ENCODE results near the gene SYNCRIP. TPM values are rescaled to one million over a fixed set of nuclear protein-coding genes. Genes with fewer than 3 reads are reported as not detected.
"Not testable (repeated sequence)": the region's sequence is repeated elsewhere in the genome, so short reads cannot be mapped to it uniquely, and the experiment has no call there.

SYNCRIP gene
- total RNA-seq, 1 experiment from 2014 or later: 93.4 TPM

DNA sequence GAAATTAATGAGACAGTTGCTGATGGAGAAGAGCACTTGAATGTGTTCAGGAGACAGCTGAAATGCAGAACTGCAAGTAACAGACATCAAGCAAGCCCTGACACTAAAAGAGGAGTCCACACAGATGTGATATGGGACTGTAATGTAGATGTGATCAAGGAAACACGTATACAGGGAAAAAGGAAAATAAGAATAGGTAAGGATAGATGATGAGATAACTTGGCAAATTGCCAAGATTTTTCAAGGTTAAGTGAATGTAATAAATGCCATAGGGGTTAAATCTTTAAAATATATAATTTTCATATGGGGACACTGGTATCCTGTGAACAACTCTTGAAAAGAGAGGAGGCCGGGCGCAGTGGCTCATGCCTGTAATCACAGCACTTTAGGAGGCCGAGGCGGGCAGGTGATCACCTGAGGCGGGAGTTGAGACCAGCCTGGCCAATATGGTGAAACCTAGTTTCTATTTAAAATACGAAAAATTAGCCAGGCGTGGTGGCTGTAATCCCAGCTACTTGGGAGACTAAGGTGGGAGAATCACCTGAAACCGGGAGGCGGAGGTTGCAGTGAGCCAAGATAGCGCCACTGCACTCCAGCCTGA is 41.9 kb downstream of the SYNCRIP start:
- no peak for DNase-seq (ENCODE audit: low read depth in 1 of 2, low spot score in 2 of 2)
- Histone ChIP-seq H3K4me3 (no peak overlapping the region), H3K36me3 (peaks cover 16% of the 10 kb centered on the region), H3K27me3 (replicated peaks) (no peaks in the 10 kb centered on the region), H3K27ac (no peak overlapping the region), H3K9me3 (replicated peaks) (no peaks in the 10 kb centered on the region), H3K4me1 (replicated peaks) (no peaks in the 10 kb centered on the region)

DNA sequence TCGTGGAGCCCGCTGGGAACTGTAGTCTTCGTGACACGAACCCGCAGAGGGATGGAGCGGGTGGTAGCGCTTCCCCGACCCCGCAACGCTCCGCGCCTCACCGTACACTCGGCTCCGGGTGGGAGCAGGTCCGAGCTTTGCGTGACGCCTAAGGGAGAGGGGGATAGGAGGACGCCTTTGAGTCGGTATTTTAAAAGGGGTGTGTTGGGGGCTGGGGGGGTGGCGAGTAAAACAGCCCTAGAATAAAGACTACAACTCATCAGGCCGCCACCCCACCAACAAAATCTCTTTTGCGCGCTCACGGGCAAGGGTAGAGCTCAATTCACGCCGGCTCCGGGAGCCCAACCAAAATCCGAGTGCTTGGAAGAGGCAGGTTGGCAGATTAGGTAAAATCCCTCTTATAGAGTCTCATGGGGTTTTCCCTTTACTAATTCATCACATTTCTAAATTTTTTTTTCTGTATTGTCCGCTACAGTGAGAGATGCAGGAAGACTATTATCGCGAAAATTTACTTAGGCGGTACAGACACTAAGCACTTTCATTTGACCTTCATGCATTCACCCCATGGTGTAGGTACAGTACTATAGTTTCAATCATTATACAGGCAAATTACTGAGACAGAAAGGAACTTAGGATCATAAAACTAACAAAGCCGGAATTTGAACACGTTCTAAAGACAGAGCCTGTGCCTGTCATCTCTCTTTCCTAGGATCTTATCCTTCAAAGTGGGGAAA is 48.3 kb downstream of the SYNCRIP start:
- Histone ChIP-seq H3K9me3 (replicated peaks) (no peaks in the 10 kb centered on the region), H3K4me1 (replicated peaks) (0 out of 2 replicates have a peak, but pooled peaks cover 8% of the 10 kb centered on the region), H3K36me3 (peaks cover 18% of the 10 kb centered on the region), H3K4me3 (peak overlapping the region; percentile 64), H3K27ac (peak overlapping the region; percentile 78), H3K27me3 (replicated peaks) (no peaks in the 10 kb centered on the region)
- no peak for DNase-seq (ENCODE audit: low read depth in 1 of 2, low spot score in 2 of 2)

DNA sequence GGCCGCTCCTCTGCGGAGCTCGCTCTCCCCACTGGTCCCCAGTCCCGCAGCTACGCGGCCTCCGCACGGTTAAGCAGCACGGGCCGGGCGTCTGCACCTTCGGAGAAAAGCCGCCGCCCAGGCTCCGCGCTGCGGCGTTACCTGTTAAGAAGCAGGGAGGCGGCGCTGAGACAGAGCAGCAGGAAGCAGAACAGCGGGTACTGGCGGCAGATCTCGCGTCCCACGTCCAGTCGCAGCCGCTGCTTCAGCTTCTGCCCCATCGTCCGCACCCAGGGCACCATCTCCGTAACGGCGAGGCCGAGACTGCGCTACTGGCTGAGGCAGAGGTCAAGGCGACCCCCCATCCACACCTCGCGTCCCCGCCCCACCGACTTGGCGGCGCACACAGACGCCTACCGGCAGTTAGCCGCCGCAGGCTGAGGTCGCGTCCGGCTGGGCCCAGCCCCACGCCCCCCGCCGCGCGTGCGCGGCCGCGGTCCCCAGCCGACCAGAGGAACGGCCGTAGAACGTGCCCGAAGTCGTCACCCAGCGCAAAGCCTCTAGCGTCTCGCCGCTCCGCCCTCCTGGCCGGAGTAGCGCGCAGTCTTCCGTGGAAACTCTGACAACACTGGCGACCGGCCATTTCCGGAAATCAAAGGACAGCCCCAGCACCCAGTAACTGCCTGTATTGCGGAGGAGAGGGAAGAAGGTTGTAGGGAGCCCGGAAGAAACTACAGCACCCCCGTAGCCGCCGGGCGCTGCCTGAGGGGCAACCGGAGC is 49.1 kb downstream of the SYNCRIP start, which contains the start of gene SNX14:
Gene SNX14, minus strand, starts transcription at position 421 of the 759 bp plus-strand sequence. Its CDS starts 140 bp downstream, at position 281.
- Histone ChIP-seq H3K27ac (peak within 1 kb of the TSS; percentile 78), H3K36me3 (peaks cover 18% of the 10 kb centered on the region), H3K9me3 (replicated peaks) (no peaks in the 10 kb centered on the region), H3K4me1 (replicated peaks) (0 out of 2 replicates have a peak, but pooled peaks cover 8% of the 10 kb centered on the region), H3K27me3 (replicated peaks) (no peaks in the 10 kb centered on the region), H3K4me3 (peak within 1 kb of the TSS; percentile 64)
- DNase-seq (ENCODE audit: low read depth in 1 of 2, low spot score in 2 of 2): peak; percentile 93 to 97

DNA sequence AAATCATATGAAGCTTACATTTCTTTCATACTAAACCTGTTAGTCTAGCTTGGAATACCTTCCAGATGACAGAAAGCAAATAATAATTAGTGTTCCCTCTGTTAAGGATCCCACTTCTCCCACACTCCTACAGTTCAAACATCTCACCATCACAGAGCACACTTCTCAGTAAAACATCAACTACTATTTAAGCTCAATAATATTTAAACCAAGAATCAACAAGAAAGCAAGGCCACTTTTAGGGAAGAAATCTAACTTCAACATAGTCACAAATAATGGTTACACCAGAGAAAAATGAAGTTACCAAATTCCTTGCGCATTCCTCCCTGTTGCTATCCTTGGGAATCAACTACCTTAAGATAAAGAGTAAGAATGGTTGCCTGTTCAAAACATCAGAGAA is 50.7 kb downstream of the SYNCRIP start:
- Histone ChIP-seq H3K4me1 (replicated peaks) (0 out of 2 replicates have a peak, but pooled peaks cover 8% of the 10 kb centered on the region), H3K27ac (no peak overlapping the region), H3K4me3 (no peak overlapping the region), H3K9me3 (replicated peaks) (no peaks in the 10 kb centered on the region), H3K36me3 (peaks cover 18% of the 10 kb centered on the region), H3K27me3 (replicated peaks) (no peaks in the 10 kb centered on the region)
- DNase-seq (ENCODE audit: low read depth in 1 of 2, low spot score in 2 of 2): no peak

DNA sequence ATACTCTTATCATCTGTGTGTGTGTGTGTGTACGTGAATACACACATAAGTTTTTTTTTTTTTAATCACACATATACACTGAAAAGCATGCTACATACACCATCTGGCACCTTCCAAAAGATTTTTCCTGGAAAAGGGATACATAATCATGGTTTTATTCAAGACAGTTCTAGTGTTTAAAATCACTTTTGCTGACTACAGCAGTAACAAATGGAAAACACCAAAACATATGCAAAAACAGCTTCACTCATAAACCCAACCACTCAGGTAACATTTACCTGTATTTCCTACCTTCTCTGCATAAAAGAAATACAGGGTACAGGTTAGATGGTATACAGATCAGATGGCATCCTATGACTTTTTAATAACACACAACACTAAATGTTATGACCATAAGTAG is 51.5 kb downstream of the SYNCRIP start:
- H3K9me3 ChIP-seq (replicated peaks): no peaks in the 10 kb centered on the region
- H3K27ac ChIP-seq: no peak overlapping the region
- no peaks in the 10 kb centered on the region for H3K27me3 ChIP-seq (replicated peaks)
- H3K36me3 ChIP-seq: peaks cover 21% of the 10 kb centered on the region
- DNase-seq (ENCODE audit: low read depth in 1 of 2, low spot score in 2 of 2): no peak
- 0 out of 2 replicates have a peak, but pooled peaks cover 8% of the 10 kb centered on the region for H3K4me1 ChIP-seq (replicated peaks)
- H3K4me3 ChIP-seq: no peak overlapping the region

DNA sequence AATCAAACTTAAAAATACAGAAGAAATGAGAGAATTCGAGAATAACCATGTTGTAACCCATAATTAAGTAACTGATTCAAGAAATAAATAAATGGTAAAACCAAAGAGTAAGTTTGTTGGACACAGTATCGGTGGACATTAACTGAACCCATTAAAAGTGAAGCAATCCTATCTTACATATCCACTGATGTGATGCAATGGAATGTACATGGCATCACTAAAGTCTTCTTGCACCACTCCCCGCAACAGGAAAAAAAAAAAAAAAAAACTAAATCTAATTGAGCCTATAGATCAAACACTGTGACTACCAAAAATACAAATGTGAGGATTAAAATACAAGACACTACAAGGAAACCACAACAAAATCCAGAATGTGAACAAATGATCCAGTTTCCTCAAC is 56.9 kb downstream of the SYNCRIP start:
- H3K4me1 ChIP-seq (replicated peaks): no peaks in the 10 kb centered on the region
- H3K36me3 ChIP-seq: peaks cover 12% of the 10 kb centered on the region
- H3K4me3 ChIP-seq: no peak overlapping the region
- H3K9me3 ChIP-seq (replicated peaks): no peaks in the 10 kb centered on the region
- no peaks in the 10 kb centered on the region for H3K27me3 ChIP-seq (replicated peaks)
- no peak for DNase-seq (ENCODE audit: low read depth in 1 of 2, low spot score in 2 of 2)
- H3K27ac ChIP-seq: no peak overlapping the region

DNA sequence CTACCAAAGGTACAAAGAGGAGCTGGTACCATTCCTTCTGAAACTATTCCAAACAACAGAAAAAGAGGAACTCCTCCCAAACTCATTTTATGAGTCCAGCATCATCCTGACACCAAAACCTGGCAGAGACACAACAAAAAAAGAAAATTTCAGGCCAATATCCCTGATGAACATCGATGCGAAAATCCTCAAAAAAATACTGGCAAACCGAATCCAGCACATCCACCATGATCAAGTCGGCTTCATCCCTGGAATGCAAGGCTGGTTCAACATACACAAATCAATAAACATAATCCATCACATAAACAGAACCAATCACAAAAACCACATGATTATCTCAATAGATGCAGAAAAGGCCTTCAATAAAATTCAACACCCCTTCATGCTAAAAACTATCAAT is 59.9 kb downstream of the SYNCRIP start:
- H3K27me3 ChIP-seq (replicated peaks); H3K9me3 ChIP-seq (replicated peaks); H3K36me3 ChIP-seq: not testable (repeated sequence)

DNA sequence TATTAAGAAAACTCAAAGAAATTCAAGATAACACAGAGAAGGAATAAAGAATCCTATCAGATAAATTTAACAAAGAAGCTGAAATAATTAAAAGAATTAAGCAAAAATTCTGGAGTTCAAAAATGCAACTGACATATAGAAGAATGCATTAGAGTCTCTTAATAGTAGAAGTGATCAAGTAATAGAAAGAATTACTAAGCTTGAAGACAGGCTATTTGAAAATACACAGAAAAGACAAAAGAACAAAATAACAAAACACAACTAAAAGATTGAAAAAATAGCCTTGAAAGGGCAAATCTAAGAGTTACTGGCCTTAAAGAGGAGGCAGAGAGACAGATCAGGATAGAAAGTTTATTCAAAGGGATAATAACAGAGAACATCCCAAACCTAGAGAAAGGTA is 61.1 kb downstream of the SYNCRIP start:
- H3K4me3 ChIP-seq: no peak overlapping the region
- no peaks in the 10 kb centered on the region for H3K27me3 ChIP-seq (replicated peaks)
- H3K9me3 ChIP-seq (replicated peaks): no peaks in the 10 kb centered on the region
- peaks cover 3% of the 10 kb centered on the region for H3K36me3 ChIP-seq
- DNase-seq (ENCODE audit: low read depth in 1 of 2, low spot score in 2 of 2): no peak
- H3K4me1 ChIP-seq (replicated peaks): no peaks in the 10 kb centered on the region
- no peak overlapping the region for H3K27ac ChIP-seq

More for the DNA sequence above, 59.9 kb downstream of the SYNCRIP start:
- not testable (repeated sequence) for H3K4me3 ChIP-seq; H3K27ac ChIP-seq; H3K4me1 ChIP-seq (replicated peaks); DNase-seq (ENCODE audit: low read depth in 1 of 2, low spot score in 2 of 2)

DNA sequence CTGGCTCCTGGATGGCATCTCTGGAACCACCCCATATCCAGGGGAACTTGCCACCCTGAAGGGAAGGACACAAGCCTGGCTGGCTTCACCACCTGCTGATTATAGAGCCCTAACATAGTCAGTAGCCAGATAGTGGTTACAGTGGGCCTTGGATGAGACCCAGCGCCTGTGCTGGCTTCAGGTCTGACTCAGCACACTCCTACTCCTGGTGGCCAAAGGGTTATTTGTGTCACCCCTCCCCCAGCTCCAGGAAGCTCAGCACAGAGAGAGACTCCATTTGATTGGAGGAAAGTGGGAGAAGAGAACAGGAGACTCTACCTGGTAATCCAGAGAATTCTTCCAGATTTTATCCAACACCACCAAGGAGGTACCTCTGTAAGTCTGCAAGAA is 61.8 kb downstream of the SYNCRIP start:
- H3K4me1 ChIP-seq (replicated peaks): no peaks in the 10 kb centered on the region
- H3K27ac ChIP-seq: no peak overlapping the region
- DNase-seq (ENCODE audit: low read depth in 1 of 2, low spot score in 2 of 2): no peak
- H3K4me3 ChIP-seq: no peak overlapping the region
- no peaks in the 10 kb centered on the region for H3K9me3 ChIP-seq (replicated peaks)
- H3K36me3 ChIP-seq: no peaks in the 10 kb centered on the region; the same call in none of the 2 replicates
- no peaks in the 10 kb centered on the region for H3K27me3 ChIP-seq (replicated peaks)

DNA sequence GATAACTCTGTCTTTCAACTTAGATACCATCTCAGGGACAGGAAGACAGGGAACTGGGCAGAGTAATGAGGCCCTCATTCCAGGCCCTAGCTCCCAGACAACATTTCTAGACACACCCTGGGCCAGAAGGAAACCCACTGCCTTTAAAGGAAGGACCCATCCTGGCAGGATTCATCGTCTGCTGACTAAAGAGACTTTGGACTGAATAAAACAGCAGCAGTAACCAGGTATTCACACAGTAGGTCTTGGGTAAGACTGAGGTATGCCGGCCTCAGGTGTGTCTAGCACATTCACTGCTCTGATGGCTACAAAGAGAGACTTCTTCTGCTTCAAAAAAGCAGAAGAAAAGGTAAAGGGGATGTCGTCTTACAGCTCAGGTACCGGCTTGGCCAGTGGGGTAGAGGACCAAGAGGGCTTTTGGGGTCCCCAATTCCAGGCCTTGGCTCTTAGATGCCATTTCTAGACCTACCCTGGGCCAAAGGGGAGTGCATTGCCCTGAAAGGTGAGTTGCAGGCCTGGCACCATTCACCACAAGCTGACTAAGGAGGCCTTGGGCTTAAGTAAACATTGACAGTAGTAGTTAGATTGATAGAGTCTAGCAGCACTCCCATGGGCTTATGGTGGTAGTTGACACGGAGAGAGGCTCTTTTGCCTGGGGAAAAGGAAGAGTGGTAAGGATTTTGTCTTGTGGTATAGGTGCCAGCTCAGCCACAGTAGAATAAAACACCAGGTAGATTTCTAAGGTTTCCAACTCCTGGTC is 62.4 kb downstream of the SYNCRIP start:
- no peak for DNase-seq (ENCODE audit: low read depth in 1 of 2, low spot score in 2 of 2)
- Histone ChIP-seq H3K9me3 (replicated peaks) (no peaks in the 10 kb centered on the region), H3K36me3 (no peaks in the 10 kb centered on the region; the same call in none of the 2 replicates), H3K27me3 (replicated peaks) (no peaks in the 10 kb centered on the region), H3K4me3 (no peak overlapping the region), H3K27ac (no peak overlapping the region), H3K4me1 (replicated peaks) (peaks cover 5% of the 10 kb centered on the region)

DNA sequence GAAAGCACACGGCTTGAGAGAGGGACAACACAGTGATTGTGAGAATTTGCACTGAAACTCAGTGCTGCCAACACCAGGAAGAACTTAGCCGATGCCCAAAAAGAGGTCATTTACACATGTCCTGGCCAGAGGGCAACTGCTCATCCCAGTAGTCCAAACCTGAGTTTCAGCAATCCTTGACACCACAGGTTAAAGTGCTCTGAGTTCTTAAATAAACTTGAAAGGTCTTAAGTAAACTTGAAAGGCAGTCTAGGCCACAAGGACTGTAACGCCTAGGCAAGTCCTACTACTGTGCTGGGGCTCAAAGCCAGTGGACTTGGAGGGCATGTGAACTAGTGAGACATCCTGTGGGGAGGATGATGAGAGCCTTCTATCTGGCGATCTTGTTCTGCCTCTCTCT is 63.1 kb downstream of the SYNCRIP start:
- Histone ChIP-seq H3K9me3 (replicated peaks) (no peaks in the 10 kb centered on the region), H3K4me3 (no peak overlapping the region), H3K27ac (no peak overlapping the region), H3K36me3 (peaks cover 3% of the 10 kb centered on the region), H3K4me1 (replicated peaks) (peaks cover 11% of the 10 kb centered on the region), H3K27me3 (replicated peaks) (no peaks in the 10 kb centered on the region)
- no peak for DNase-seq (ENCODE audit: low read depth in 1 of 2, low spot score in 2 of 2)

DNA sequence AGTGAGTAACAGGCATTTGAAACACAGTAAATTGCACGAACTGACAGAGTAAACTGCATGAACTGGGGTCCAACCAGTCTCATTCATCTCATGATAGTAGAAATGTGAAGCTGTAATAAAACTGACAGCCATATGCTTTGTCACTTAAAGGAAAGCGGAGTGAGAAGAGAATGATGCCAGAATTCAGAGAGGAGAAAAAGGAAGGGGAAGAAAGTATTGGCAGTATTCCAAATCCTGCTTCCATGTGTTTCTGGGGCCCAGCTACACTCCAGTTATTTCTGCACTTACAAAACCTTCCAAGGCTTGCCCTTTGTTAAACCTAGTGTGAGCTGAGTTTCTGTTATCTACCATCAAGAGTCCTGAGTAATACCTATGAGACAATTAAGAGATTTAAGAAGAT is 66.2 kb downstream of the SYNCRIP start:
- Histone ChIP-seq H3K27ac (no peak overlapping the region), H3K4me1 (replicated peaks) (peaks cover 11% of the 10 kb centered on the region), H3K9me3 (replicated peaks) (no peaks in the 10 kb centered on the region), H3K36me3 (peaks cover 5% of the 10 kb centered on the region; the same call in 1 of the 2 replicates), H3K4me3 (no peak overlapping the region), H3K27me3 (replicated peaks) (no peaks in the 10 kb centered on the region)
- DNase-seq (ENCODE audit: low read depth in 1 of 2, low spot score in 2 of 2): no peak

DNA sequence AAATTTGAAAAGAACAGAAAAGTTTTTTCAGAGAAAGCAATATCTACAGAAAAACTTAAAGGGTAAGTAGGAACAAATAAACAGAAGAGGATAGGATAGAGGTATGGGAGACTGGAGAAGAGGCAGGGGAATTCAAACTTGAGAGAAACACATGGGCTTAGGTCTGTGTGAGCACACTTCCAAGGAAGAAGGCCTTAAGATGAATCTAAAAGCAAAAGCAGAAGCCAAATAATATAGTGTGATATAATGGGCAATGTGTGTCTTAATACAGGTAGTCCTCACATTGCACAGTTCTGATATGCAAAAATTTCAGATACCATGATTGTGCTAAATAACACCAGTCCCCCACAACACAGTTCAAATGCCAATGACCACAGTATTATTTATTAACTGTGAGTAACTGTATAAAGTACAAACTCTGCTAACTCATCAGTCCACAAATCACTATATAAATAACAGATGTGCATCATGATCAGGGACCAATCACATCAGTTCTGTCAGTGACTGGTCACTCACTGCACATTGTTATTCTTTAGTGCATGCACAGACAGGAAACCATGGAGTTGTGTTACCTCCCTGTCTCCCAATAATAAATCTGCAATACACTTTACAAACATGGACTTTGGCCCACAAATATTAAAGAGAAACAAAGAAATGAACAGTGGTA is 67.6 kb downstream of the SYNCRIP start:
- Histone ChIP-seq H3K4me1 (replicated peaks) (peaks cover 11% of the 10 kb centered on the region), H3K27me3 (replicated peaks) (no peaks in the 10 kb centered on the region), H3K27ac (no peak overlapping the region)

More for the DNA sequence above, 67.6 kb downstream of the SYNCRIP start:
- Histone ChIP-seq H3K9me3 (replicated peaks) (no peaks in the 10 kb centered on the region), H3K36me3 (peaks cover 12% of the 10 kb centered on the region; the same call in 1 of the 2 replicates), H3K4me3 (no peak overlapping the region)
- peak in 1 of 2 experiments; percentile 27 for DNase-seq (ENCODE audit: low read depth in 1 of 2, low spot score in 2 of 2)
